ENCODE results near the gene ITPR1.
A peak's percentile ranks its signal among the peaks of the same experiment; 100 is the strongest.

DNA sequence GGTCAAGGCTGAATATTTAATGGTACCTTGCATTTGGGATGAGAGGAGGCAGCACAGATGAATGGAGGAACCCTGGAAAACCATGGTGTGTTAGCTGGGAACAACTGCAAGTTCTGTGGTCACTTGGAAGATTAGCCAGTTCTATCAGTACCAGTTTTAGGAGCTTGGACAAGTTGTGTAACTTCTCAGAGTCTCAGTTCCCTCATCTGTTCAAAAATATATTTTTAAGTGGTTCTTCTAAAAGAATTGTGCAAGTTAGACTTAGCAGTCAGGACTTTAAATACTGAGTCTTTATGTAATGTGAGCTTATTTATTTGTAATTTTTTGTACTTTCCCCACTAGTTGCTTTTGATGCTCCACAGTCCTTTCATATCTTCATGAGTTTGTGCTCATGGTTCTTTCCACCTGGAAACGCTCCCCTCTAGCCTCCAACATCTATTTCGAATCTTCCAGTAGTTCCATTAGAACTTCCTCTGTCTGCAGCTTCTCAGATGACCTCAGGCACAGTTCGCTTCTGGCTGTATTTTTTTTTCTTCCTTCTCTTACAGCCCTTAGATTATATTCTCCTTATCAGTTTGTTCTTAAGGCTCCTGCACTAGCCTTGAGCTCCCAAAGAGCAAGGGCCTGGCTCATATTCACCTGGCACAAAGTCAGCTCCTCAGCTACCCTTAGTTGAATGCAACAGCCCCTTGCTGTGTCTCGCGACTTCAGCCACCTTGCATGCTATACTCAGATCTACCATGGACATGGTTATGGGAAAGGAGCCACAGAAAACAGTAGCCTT is 27.1 kb downstream of the ITPR1 start:
- TF ChIP-seq, protein P1, sequence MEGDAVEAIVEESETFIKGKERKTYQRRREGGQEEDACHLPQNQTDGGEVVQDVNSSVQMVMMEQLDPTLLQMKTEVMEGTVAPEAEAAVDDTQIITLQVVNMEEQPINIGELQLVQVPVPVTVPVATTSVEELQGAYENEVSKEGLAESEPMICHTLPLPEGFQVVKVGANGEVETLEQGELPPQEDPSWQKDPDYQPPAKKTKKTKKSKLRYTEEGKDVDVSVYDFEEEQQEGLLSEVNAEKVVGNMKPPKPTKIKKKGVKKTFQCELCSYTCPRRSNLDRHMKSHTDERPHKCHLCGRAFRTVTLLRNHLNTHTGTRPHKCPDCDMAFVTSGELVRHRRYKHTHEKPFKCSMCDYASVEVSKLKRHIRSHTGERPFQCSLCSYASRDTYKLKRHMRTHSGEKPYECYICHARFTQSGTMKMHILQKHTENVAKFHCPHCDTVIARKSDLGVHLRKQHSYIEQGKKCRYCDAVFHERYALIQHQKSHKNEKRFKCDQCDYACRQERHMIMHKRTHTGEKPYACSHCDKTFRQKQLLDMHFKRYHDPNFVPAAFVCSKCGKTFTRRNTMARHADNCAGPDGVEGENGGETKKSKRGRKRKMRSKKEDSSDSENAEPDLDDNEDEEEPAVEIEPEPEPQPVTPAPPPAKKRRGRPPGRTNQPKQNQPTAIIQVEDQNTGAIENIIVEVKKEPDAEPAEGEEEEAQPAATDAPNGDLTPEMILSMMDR (IDR thresholded peaks at IDR 0.05; ENCODE audit: insufficient read depth, low read length) = no peak
- TF ChIP-seq, protein P2, sequence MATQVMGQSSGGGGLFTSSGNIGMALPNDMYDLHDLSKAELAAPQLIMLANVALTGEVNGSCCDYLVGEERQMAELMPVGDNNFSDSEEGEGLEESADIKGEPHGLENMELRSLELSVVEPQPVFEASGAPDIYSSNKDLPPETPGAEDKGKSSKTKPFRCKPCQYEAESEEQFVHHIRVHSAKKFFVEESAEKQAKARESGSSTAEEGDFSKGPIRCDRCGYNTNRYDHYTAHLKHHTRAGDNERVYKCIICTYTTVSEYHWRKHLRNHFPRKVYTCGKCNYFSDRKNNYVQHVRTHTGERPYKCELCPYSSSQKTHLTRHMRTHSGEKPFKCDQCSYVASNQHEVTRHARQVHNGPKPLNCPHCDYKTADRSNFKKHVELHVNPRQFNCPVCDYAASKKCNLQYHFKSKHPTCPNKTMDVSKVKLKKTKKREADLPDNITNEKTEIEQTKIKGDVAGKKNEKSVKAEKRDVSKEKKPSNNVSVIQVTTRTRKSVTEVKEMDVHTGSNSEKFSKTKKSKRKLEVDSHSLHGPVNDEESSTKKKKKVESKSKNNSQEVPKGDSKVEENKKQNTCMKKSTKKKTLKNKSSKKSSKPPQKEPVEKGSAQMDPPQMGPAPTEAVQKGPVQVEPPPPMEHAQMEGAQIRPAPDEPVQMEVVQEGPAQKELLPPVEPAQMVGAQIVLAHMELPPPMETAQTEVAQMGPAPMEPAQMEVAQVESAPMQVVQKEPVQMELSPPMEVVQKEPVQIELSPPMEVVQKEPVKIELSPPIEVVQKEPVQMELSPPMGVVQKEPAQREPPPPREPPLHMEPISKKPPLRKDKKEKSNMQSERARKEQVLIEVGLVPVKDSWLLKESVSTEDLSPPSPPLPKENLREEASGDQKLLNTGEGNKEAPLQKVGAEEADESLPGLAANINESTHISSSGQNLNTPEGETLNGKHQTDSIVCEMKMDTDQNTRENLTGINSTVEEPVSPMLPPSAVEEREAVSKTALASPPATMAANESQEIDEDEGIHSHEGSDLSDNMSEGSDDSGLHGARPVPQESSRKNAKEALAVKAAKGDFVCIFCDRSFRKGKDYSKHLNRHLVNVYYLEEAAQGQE (IDR thresholded peaks at IDR 0.05; ENCODE audit: insufficient replicate concordance, low read depth) = no peak
- no peak for TF ChIP-seq POLR2AphosphoS5 (IDR thresholded peaks at IDR 0.05; ENCODE audit: low read depth)
- no peak for TF ChIP-seq GABPA (IDR thresholded peaks at IDR 0.05; ENCODE audit: low read depth)
- peak; percentile 27; the same call in 1 of the 2 replicates for TF ChIP-seq SPI1 (IDR thresholded peaks at IDR 0.05; ENCODE audit: borderline replicate concordance, low read depth)

All from HL-60 (cell line).